GM20000 (cell line): ENCODE results near the gene GALR3.
A peak's percentile ranks its signal among the peaks of the same experiment; 100 is the strongest.

Experiments used
- DNase-seq: peaks from one replicate; pipeline ENCODE4 v3.0.0; 2012; ENCODE audit warnings: low spot score
- TF ChIP-seq, protein P1 (sequence below): IDR thresholded peaks from 2 replicates; pipeline ENCODE4 v1.5.1; 2012; ENCODE audit warnings: mild to moderate bottlenecking, control low read depth; ENCODE audit errors: extremely low read depth, missing control alignments

Gene GALR3

DNA sequence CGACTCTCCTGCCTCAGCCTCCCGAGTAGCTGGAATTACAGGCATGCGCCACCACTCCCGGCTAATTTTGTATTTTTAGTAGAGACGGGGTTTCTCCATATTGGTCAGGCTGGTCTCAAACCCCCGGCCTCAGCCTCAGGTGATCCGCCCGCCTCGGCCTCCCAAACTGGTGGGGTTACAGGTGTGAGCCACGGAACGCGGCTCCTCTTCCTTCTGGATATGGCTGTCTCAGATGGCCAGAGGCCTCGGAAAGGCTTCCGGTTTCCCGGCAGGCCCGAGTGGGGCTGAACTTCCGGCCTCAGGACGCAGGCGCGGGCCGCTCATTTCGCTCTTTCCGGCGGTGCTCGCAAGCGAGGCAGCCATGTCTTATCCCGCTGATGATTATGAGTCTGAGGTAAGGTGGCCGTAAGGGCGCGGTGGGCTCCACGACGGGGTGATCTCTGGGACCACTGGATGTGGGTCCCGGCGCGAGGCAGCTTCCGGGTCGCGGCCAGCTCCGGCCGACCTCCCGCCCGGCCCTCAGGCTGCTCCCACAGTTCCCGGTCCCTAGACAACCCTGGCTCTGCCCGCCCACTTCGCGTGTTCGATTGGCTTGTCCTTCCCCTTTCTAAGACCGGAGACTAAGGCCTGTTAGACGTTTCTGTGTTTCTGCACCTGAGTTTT is 26.0 kb downstream of the GALR3 start, which contains the start of gene EIF3L:
Gene EIF3L, plus strand, starts transcription at position 331 of the 663 bp plus-strand sequence. Its CDS starts 31 bp downstream, at position 362.
- peak; percentile 93 for DNase-seq

DNA sequence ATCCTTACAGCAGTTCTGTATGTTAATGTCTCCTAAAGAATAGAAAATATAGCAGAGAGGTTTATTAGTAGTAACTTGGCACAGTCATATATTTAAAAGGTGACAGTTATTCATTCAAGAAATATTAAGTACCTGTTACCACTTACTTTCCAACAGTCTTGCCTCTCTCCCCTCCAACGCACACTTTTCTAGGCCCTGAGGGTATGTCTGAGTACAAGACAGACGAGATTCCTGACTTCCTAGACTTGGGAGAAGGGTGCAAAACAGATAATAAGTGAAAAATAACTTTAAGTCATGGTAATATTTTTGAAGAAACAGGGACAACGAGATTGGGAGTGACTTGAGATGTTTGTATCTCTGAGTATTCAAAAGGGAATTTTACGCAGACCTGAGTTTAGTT is 27.6 kb downstream of the GALR3 start:
- TF ChIP-seq, protein P1, sequence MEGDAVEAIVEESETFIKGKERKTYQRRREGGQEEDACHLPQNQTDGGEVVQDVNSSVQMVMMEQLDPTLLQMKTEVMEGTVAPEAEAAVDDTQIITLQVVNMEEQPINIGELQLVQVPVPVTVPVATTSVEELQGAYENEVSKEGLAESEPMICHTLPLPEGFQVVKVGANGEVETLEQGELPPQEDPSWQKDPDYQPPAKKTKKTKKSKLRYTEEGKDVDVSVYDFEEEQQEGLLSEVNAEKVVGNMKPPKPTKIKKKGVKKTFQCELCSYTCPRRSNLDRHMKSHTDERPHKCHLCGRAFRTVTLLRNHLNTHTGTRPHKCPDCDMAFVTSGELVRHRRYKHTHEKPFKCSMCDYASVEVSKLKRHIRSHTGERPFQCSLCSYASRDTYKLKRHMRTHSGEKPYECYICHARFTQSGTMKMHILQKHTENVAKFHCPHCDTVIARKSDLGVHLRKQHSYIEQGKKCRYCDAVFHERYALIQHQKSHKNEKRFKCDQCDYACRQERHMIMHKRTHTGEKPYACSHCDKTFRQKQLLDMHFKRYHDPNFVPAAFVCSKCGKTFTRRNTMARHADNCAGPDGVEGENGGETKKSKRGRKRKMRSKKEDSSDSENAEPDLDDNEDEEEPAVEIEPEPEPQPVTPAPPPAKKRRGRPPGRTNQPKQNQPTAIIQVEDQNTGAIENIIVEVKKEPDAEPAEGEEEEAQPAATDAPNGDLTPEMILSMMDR: no peak
- no peak for DNase-seq

More for the DNA sequence above, 26.0 kb downstream of the GALR3 start, which contains the start of gene EIF3L:
- TF ChIP-seq, protein P1: no peak

DNA sequence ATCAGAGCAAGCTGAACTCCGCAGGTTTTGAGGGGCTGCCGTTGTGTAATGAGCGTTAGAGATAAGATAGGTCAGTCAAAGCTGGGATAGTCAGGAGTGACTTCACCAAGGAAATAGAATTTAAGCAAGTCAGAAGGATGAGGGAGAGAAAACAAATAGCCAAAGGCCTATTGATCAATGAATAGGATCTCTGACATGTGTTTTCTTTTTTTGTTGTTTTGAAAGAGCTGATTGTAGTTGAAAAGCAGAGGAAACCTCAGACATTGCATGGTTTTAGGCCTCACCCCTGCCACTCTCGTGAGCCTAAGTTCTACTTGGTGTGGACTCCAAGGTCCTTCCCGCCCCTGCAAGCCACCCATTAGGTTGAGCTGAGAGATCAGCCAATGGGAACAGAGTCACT is 29.2 kb downstream of the GALR3 start:
- TF ChIP-seq, protein P1: no peak
- no peak for DNase-seq

DNA sequence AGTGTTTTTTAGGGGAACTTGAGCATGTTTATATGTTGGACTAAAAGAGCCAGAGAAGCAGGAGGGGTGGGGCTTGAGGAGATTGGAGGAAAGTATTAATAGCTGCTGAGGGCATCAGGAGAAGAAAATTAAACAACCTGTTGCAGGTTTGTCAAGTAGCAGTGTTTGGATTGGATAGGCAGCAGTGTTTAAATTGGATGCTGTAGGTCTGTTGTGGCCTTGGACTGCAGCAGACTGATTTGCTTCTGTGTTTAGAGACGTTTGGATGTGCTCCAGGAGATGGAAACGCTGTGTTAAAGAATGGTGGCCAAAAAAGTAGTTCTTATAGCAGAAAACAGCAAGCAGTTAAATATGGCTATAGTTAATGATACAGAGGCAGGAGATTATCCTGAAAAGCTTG is 31.8 kb downstream of the GALR3 start:
- TF ChIP-seq, protein P1: no peak
- no peak for DNase-seq

DNA sequence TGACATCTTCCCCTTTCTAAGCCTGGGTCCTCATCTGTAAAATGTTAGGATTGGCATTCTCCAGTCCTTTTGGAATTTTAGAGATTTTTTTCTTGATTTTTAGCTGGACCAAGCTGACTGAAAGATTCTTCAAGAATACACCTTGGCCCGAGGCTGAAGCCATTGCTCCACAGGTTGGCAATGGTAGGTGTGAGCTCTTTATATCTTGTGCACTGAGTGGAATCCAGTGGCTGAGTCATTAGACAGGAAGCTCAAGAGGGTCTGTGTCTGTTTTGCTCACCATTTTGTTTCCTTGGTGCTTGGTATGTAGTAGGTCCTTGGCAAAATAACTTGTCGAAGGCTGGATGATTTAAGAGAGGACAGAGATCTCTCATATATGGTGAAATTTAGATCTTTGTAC is 32.3 kb downstream of the GALR3 start:
- TF ChIP-seq, protein P1: no peak
- DNase-seq: no peak

DNA sequence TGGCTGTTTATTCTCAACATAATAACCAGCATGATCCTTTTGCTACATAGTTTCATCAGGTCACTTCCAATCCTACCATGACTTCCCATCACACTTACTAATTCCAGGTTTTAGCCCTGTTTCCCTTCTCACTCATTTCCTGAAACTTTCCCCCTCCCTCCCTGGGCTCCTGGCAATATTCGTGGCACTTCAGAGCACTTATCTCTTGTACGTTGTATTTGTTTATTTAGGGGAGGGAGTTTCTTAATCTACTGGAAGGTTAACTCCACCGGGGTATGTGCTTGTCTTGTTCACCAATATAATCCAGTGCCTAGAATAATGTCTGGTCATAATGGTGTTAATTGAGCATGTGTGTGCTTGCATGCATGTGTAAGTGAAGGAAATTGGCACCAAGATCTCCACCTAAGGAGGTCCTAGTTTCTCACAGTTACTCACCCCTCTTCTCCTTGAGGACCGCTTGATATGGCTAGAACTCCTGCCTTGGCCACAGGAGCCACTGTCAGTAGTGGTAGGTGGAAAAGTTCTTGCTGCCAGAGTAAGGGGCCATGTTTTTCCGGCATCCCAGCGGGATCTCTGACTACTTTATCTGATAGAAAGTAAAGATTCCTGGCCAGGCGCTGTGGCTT is 37.7 kb downstream of the GALR3 start:
- DNase-seq: no peak
- TF ChIP-seq, protein P1: no peak

DNA sequence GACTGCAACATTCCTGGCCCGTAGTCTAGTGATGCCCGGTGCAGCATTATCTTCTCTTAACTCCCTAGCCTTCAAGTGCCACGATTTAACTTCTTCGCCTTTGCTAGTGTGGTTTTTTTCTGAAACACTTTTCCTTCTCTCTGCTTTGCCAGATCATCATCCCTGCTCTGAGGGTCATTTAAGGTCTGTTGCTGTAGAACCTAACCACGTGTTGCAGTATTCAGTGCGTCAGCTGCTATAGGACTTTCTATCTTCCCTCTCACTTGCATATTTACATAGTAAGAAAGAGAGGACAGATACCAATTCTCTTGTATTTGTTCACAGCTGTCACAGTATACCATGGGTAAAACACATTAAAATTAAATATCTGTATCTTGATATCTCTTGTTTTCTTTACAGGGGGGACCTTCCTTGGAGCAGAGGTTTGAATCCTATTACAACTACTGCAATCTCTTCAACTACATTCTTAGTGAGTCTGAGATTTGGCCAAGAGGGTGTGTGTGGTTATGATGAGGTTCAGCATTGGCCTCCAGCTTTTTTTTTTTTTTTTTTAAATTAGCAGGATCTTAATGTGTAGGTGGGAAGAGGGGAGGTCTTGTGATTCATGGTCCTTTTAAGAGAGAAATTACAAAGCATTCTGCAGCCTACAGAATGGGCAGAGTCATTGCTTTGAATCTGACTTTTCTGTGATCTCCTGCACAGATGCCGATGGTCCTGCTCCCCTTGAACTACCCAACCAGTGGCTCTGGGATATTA is 39.6 kb downstream of the GALR3 start:
- DNase-seq: no peak
- TF ChIP-seq, protein P1: no peak
